ENCODE data around the gene SLC35E1.
"Not testable (repeated sequence)": the region's sequence is repeated elsewhere in the genome, so short reads cannot be mapped to it uniquely, and the experiment has no call there.

Gene SLC35E1

DNA sequence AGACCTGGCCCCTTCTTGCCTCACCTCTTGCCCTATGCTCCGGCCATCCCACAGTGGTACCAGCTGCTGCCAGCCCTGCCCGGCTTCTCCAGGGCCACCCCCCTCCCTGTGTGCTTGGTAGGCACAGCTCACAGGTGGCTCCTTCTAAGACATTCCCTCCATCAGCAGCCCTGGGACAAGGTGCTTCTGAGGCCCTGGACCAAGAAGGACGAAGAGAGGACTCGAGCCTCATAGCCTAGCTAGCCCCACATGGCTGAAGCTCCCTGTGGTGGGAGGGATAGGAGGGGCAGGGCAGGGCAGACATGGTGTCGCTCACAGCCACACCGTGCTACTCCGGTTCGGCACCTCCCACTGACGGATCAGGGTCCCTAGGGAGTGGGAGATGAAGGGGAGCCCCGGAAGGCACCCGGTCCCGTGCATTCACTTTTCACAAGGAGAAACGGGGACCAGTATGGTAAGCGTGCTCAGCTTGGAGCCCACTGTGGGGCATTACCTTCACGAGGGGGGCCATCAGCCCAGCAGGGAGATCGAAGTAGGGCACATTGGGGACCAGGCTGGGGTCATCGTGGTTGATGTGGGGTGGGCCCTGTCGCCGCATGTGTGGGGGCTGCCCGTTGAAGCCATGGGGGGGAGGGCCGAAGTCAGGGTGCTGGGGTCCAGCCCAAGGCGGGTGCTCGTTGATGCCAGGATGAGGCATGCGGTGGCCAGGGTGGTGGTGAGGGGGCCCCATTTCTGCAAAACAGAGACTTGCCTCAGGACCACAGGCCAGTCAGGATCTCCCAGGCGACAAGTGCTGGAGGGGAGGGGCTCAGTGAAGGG, 49.4 kb downstream of the SLC35E1 start:
- no peak for DNase-seq (ENCODE audit: low read depth)

DNA sequence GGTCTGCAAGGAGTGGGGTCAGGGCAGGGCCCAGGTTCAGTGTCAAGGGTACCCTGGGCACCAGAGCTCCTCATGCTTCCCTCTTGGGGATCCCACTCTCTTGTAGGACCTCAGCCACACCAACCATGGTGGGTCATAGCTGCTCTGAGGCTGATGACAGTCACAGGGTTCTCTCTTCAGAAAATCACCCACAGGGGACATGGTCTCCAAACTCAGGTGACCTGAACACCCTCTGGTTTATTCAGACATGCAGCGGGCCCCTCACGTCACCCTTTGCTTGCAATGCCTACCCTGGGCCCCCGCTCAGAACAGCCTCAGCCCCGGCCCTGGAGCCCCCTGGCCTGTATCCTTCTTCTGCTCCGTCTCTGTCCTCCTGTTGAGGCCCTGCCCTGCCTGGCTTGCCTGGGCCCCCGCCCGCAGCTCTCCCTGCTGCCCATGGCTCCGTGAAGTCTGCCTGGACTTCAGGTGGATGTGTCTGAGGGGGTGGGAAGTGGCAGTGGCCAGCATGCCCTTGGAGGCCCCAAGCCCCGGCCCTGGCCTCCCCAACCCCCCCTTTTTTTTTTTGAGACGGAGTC, 50.4 kb downstream of the SLC35E1 start:
- no peak for DNase-seq (ENCODE audit: low read depth)

DNA sequence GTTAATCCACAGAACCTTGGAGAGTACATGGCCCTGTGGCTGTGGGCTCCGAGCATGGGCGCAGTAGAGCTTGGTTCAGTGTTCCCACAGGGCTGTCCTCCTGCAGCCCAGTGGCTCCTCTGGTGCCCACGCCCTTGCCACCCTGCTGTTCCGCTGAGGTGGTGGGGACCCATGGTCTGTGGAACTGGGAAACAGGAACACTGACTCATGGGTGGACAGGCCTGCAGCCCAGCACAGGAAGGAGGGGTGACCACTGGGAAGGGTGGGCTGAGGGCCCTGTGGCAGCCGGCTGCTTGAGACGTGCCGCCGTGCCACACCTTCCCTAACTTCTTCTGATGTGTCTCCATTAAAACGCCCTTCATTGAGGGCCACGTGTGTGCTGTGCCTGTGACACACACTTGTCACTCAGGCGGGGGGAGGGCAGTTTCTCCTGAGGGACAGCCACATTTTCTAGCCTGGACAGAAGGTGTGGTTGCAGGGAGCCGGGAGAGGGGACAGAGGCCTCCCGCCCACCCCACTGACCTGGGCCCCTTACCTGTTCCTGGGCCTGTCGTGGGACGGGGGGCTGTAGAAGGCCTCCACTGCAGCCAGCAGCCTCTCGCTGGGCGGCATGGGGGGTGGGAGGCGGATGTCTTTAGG, 51.1 kb downstream of the SLC35E1 start:
- no peak for DNase-seq (ENCODE audit: low read depth)

DNA sequence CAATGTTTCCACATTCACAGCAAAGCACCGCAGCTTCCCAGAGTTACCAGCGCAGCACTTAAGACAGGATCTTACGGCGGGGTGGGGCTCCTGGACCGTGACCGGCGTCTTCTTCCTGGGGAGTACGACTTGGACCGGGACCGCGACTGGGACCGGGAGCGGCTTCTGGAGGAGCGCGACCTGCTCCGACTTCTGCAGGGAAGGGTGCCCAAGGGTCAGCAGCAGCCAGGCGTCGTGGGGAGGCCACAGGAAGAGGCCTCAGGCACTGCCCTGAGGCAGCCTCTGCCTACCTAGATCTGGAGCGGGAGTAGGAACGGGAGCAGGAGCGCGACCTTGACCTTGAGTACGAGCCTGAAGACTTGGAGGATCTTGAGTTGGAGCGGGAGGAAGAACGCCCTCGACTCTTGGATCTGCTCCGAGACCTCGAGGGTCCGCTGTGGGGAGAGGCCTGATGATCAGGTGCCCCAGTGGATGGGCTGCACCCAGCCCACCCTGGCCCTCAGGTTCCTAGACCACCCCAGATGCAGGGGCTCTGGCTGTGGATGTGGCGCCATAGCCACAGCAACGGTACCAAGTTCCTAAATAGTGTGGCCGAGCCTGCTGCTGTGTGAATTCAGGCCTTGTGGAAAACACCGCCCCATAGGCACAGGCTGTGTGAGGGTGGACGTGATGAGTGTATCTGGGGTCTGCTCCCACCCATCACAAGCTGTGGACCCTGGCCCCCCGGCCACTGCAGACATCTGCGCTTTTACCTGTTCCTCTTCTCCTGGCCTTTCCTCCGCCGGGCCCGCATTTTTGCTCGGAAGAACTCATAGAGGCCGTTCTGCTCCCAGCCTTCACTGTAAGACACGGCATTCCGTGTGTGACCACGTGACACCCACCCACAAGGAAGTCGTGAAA, 51.9 kb downstream of the SLC35E1 start:
- no peak for DNase-seq (ENCODE audit: low read depth)

DNA sequence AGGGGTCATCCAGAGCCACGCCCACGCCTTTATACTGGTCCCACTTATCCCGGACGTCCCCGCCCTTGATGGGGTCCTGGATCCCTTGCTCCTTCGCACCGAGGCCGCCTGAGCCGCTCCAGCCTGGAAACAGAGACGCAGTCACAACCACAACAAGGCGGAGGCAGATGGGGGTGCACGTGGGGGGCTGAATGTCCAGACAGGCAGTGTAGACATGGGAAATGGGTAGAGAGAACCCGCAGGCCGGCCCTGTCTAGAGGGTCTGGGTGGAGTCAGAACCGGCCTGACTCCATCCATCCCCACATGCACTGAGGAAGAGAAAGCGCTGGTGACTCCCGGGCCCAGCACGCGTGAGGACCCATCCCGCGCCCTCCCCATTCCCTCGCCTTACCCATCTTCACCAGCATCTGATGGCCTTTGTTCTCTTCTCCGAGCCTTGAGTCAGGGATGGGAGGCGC, 53.0 kb downstream of the SLC35E1 start:
- no peak for DNase-seq (ENCODE audit: low read depth)

DNA sequence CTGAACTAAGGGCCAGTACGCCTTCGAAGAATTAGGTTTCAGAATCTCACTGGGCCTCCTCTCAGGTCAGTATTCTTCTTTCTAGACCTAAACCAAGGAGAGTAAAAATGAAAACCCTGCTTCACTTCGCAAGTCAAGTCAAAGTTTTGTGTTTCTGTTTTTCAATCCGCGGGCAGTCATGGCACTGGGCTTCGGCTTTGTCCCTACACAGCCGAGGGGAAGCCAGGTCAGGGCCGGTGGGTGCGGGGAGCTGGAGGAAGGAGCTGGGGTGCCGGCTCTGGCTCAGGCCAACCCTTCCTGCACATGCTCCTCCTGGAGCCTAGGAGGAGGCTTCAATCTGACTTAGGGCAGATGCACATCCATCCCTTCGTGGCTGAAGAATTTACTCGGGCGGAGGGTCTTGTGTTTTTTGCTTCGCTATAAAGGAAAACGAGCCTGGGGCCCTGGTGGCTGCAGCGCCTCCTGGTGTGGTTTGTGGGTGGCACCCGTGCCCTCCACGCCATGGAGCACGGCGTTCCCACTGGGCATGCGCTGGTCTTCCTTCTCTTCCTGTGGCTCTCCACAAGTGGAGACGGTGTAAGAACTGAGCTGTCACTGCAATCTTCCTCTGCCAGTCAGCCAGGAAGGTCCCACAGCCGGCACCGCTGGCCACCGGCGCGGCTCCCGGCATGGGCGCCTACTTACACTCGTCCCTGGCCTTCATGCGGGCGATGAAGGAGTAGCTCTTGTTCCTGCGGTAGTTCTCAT, 53.6 kb downstream of the SLC35E1 start:
- no peak for DNase-seq (ENCODE audit: low read depth)

DNA sequence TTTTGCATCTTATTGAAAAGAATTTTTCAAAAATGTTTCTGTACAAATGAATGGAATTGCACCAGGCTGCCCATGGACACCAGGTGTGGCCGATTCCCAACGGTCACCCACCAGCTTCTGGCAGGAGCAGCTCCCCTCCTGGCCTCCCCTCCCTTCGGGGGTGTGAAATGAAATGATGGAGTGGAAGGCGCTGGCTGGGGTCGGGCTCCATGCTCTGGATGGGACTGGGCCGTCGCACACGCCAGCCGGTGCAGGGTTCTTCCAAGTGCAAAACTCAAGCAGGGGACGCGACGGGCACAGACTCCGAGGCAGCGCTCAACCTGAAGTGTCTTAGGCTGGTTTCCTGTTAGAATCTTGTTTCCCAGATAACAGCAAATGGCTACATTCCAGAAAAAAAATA, 54.2 kb downstream of the SLC35E1 start:
- no peak for DNase-seq (ENCODE audit: low read depth)

DNA sequence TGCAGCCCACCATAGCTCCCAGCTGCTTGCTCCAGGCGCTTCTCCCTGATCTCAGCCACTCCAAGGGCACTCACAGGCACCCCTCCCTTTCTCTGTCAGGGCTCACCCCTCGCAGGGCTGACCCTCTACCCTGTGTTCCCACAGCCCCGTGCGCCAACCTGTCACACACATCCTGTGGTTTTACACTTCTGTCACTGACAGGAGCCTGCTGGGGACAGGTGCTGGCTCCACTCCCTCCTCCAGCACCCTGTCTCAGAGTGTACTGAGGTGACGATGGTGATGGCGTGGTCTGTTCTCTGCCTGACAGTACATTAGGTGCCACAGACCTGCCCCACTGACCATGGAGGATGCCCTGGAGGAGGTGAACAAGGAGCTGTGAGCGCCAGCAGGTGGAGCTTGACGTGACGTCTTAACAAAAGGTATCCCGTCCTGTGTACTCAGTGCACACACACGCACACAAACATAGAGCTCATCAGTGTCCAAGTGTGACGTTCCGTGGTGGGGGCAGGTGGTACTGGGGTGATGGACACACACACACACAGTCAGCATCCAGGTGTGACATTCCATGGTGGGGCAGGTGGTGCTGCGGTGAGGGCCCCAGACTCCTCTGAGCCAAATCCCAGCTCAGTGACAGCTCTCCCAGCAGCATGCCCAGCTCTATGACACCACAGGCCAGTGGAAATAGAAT, 55.1 kb downstream of the SLC35E1 start:
- no peak for DNase-seq (ENCODE audit: low read depth)

DNA sequence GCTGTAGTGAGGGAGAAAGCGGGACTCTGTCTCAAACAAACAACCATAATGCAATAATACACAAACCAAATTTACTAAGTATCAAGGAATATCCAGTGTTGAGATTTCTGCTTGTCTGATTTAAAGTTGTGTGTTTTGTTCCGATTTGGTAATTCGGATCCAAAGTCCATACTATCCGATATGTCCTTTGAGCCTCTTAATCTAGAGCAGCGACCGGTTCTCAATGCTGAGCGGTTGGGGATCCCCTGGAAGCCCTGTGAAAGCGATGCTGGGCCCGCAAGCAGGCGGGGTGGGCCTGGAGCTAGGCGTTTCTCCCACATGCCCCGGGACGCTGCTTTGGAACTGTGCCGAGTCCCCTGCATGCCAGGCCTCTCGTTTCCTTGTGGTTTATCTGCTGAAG, 55.8 kb downstream of the SLC35E1 start:
- DNase-seq (ENCODE audit: low read depth), result no peak

DNA sequence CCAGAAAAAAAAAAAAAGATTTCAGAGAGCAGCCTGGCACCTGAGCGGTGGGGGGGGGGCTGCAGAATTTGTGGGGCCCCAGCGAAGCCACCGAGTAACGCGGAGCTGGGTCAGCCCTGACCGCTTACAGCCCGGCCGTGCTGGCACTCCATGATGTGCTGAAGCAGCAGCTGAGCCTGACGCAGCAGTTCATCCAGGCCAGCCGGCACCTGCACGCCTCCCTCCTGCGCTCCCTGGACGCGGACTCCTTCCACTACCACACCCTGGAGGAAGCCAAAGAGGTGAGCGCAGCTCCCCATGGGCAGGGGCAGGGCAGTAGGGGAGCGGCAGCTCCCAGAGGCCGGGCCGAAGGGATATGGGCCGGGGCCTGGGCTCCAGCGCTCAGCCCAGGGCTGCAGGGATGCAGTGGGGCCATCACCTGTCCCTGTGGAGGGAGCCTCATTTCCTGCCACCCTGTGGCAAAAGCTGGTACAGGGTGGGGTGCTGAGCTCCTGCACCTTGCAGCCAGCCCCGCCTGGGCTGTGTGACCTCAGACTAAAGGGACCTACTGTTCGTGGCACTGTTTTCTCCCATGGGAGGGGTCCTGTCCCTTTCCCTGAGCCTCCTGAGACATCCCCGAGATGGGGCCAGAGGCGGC, 57.7 kb downstream of the SLC35E1 start:
- no peak for DNase-seq (ENCODE audit: low read depth)

DNA sequence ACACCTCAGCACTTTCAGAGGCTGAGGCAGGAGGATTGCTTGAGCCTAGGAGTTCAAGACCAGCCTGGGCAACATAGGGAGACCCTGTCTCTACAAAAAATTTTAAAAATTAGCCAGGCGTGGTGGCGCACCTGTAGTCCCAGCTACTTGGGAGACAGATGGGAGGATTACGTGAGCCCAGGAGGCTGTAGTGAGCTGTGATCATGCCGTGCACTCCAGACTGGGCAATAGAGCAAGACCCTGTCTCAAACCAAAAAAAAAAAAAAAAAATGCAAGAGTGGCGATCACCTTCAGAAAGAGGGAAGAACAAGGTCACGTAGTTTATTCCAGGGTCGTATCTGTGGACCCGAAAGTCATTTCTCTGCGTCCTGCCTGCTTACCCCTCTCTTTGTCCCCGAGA, 59.6 kb downstream of the SLC35E1 start:
- DNase-seq (ENCODE audit: low read depth), result not testable (repeated sequence)

DNA sequence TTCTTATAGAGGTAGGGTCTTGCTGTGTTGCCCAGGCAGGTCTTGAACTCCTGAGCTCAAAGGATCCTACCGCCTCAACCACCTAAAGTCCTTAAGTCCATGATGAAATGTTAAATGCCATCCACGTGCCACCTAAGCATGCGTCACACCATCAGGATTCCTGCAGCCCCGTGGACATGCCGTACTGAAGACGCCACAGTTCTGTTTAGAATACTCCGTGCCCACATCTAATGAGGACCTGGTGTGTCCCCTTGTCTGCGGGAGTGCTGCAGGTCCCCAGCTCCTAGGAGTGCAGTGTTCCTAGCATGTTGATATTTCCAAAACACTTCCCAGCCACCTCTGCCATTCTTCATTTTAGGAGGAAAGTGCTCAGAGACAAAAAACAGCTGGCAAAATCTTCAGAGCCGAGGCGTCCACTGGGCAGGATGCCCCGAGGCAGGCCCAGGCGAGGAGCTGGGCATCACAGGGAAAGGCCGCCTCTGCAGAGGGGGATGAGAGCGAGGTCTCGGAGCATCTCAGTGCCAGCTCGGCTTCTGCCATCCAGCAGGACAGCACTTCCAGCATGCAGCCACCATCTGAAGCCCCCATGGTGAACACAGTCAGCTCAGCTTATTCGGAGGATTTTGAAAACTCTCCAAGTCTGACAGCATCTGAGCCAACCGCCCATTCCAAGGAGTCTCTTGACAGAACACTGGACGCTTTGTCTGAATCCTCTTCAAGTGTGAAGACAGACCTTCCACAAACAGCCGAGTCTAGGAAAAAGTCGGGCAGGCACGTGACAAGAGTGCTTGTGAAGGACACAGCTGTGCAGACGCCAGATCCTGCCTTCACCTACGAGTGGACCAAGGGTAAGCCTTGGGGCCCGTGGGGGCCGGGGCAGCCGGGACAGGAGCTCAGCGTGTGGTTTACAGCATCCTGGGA, 62.8 kb downstream of the SLC35E1 start:
- DNase-seq (ENCODE audit: low read depth), result no peak

DNA sequence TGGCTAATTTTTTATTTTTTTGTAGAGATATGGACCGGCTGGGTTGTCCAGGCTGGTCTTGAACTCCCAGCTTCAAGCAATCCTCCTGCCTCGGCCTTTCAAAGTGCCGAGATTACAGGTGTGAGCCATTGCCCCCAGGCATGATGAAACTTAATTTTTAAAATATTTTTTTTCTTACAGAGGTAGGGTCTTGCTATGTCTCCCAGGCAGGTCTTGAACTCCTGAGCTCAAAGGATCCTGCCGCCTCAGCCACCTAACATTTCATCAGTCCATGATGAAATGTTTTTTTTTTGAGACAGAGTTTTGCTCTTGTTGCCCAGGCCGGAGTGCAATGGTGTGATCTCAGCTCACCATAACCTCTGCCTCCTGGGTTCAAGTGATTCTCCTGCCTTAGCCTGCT, 63.7 kb downstream of the SLC35E1 start:
- DNase-seq (ENCODE audit: low read depth), result no peak

DNA sequence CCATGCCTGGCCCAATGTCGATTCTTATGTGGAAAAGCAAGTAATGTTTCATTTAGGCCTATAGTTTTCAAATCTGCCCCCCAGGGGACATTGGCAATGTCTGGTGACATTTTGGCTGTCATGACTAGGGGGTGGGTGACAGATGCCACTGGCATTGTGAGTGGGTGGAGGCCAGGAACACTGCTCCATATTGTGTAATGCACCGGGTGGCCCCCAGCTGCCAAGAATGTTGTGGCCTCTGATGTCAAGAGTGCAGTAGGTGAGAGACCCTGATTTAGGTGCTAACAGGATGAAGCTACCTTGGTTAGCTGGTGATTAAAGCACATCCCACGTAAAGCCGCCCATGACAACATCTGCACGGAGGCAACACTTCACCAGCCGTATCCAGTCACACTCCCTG, 65.3 kb downstream of the SLC35E1 start:
- no peak for DNase-seq (ENCODE audit: low read depth)

DNA sequence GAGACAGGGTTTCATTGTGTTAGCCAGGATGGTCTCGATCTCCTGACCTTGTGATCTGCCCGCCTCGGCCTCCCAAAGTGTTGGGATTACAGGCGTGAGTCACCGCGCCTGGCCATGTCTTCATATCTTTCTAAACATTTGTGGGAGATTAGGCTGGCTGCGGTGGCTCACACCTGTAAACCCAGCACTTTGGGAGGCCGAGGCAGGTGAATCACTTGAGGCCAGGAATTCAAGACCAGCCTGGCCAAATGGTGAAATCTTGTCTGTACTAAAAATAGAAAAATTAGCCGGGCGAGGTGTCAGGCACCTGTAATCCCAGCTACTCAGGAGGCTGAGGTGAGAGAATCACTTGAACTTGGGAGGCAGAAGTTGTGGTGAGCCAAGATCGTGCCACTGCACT, 66.1 kb downstream of the SLC35E1 start:
- not testable (repeated sequence) for DNase-seq (ENCODE audit: low read depth)

DNA sequence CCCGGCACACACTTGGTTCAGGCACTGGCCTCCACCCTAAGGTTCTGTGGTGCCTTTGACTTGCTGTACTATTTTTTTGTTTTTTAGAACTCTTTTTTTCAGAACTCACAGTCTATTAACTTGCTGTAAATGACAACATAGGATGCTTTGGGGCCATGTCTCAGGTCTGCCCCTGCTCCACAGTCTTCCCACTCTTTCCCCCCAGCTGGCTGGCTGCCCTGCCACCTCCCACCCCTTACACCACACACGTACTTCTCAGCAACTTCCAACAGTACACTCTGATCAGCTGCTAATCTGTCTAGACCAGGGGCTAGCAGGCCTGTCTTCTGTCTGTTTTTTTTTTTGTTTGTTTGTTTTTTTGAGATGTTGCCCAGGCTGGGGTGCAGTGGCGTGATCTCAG, 67.9 kb downstream of the SLC35E1 start:
- no peak for DNase-seq (ENCODE audit: low read depth)
